ENCODE data around the gene DPY19L1.

GRCh38 chr7:34928052-34928451 lies 109.2 kb downstream of the DPY19L1 start:
- TF ChIP-seq CTCF (conservative IDR thresholded peaks at IDR 0.05; ENCODE audit: low read depth, low read length): peak; percentile 72
- no peak for TF ChIP-seq EZH2 (IDR thresholded peaks at IDR 0.05; ENCODE audit: low read length, unreplicated experiment)
